A549 treated with Mapracorat at 1 μM for 4 hours (cell line): ENCODE results near the gene COL8A2. TPM values are rescaled to one million over a fixed set of nuclear protein-coding genes. Genes with fewer than 3 reads are reported as not detected.

ENCODE experiments used
- total RNA-seq: library from RNA; stranded (reverse); fragments of 200-300 nt; extraction: Qiagen RNA extraction; gene quantifications from 5 replicates; pipeline ENCODE4 v1.2.3, GENCODE V29; 2022

Gene COL8A2
- 0.08 to 0.15 TPM (median 0.12 TPM) in 5 replicates for total RNA-seq

DNA sequence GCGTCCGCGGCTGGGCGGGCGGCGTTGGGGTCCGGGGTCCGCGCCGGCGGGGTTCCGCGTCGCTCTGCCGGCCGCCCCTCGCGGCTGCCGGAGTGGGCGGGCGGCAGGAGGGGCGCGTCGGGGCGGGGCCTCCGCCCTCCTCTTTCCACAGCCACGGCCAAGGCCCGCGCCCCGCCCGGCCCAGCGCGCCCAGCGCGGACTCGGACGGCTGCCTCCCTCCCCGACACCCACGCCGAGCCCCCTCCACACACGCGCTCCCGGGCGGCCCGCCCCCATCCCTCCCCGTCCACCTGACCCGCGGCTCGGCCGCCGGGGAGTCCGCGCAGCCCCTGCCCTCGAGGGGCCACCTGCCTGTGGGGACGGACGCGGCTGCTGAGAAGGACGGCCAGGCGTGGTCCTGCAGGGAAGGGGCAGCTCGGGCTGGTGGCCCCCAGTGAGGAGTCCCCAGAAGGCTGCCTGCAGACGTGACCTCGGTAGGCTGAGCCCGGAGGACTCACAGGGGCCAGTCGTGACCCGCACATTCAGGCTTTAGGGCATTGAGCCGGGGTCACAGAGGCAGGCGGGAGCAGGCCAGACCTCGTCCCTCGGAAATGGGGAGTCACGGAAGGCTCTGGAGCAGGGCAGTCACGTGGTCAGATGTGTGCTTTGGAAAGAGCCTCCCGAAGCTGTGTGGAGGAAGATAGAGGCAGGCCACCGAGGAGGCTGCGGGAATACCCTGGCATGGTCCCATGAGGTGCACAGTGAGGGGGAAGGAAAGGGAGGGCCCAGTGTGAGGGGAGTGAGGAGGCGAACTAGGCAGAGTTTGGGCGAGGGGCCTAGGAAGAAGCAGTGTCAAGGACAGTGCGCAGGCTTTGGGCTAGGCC lies at the start of gene COL8A2:
Gene COL8A2, minus strand, starts transcription at position 94 of the 863 bp plus-strand sequence. CDS start 24,980 bp downstream, outside the sequence.

GRCh38 chr1:36155408-36156328 lies 30.6 kb upstream of the COL8A2 start, which contains the start of gene MAP7D1:
Gene MAP7D1, plus strand, starts transcription at chr1:36156160. Its CDS starts 258 bp downstream, at chr1:36156418.

DNA sequence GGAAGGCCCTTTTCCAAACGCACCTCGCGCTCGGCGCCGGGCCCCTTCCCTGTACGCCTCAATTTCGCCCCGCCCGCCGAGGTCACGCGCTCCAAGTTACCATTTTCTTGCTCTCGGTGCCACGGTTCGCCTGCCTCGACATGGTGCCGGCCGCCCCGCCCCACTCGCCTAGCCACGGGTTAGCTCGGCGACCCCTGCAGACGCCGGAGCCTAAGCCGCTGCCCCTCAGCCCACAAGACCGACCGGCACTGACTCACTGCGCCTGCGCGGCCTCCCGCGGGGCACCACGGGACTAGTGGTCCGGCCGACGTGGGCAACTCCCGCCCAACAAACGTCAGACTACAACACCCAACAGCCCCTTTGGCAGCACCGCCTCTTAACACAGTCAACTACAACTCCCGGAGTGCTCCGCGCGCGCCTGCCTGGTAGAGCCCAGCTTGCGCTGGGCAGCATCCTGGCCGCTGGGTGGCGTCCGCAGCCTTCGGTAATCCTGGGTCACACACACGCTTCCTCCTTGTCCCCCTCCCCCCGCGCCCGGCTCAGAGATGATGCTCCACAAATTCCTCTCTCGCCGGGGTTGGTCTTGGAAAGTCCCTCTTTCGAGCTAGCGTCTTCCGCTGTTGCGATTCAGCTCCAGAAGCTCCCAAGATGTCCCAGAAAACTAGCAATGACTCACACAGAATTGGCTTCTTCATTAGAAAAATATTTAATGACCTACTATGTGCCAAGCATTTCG lies 24.4 kb upstream of the COL8A2 start, which contains the start of gene TRAPPC3:
Gene TRAPPC3, minus strand, starts transcription at position 250 of the 736 bp plus-strand sequence. Its CDS starts 108 bp downstream, at position 142.

DNA sequence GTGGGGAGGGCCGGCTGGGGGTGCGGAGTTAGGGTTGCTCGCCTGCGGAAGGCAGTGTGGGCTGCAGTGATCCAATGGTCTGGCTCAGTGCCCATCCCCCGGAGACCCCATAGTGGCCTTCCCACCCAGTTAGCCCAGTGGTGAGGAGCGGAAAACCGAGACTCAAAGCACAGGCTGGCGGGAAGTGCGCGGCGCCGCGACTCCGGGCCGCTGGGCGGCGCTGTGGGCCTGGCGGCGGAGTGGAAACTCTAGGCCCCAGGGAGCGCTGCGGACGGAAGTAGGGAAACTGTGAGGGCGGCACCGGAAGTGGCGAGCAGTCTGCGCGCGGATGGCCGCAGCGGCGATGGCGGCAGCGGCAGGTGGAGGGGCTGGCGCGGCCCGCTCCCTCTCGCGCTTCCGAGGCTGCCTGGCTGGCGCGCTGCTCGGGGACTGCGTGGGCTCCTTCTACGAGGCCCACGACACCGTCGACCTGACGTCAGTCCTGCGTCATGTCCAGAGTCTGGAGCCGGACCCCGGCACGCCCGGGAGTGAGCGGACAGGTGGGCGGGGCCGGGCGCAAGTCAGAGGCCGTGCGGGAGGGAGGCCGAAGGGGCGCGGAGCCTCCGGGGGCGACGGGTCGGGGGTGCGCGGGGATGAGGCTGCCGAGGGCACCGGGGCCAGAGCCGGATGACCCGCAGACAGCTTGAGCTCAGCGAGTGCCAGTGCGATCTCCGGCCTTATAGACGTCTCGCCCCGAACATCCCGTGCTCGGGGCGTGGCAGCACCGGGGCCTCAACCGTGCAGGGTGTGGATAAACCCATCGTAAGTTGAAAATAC lies 36.2 kb downstream of the COL8A2 start, which contains the start of gene ADPRS:
Gene ADPRS, plus strand, starts transcription at position 316 of the 816 bp plus-strand sequence. Its CDS starts 13 bp downstream, at position 329.

GRCh38 chr1:36083635-36084496 lies 41.2 kb downstream of the COL8A2 start, which contains the start of gene TEKT2:
Gene TEKT2, plus strand, starts transcription at chr1:36084094. Its CDS starts 828 bp downstream, at chr1:36084922.

Other genes with a start within 250 kb of the COL8A2 start
- 3.0 to 4.5 TPM (median 4.4 TPM) in 5 replicates for gene AGO1, start 242.0 kb downstream of the COL8A2 start, total RNA-seq
- 6.0 to 7.4 TPM (median 7.0 TPM) in 5 replicates for gene AGO3, start 194.1 kb downstream of the COL8A2 start, total RNA-seq
- not detected in 5 replicates for gene TEKT2, start 41.1 kb downstream of the COL8A2 start, total RNA-seq
- 23.8 to 32.3 TPM (median 30.7 TPM) in 5 replicates for gene ADPRS, start 36.3 kb downstream of the COL8A2 start, total RNA-seq
- 69.6 to 89.3 TPM (median 84.8 TPM) in 5 replicates for gene TRAPPC3, start 24.3 kb upstream of the COL8A2 start, total RNA-seq
- 179 to 203 TPM (median 196 TPM) in 5 replicates for gene MAP7D1, start 30.9 kb upstream of the COL8A2 start, total RNA-seq
- gene THRAP3, start 99.2 kb upstream of the COL8A2 start, total RNA-seq: 62.8 to 73.5 TPM (median 69.7 TPM) in 5 replicates
- 1.9 to 3.8 TPM (median 2.4 TPM) in 5 replicates for gene SH3D21, start 181.1 kb upstream of the COL8A2 start, total RNA-seq
- 9.5 to 25.0 TPM (median 23.7 TPM) in 5 replicates for gene EVA1B, start 198.4 kb upstream of the COL8A2 start, total RNA-seq